Mesothelial cell of epicardium (in vitro differentiated cells): ENCODE results near the gene ACTMAP. TPM values are rescaled to one million over a fixed set of nuclear protein-coding genes. Genes with fewer than 3 reads are reported as not detected.
A peak's percentile ranks its signal among the peaks of the same experiment; 100 is the strongest.

Source experiments
- DNase-seq, 2 experiments: peaks; one replicate each; pipeline ENCODE4 v3.0.0; 2021; ENCODE audit warnings: low spot score in 2 of 2; ENCODE audit not compliant: unreplicated experiment in 2 of 2
- H3K27ac Mint-ChIP-seq: 2 replicates; pipeline ENCODE4 v1.8.0; 2021; ENCODE audit warnings: mixed read lengths
- H3K27me3 Mint-ChIP-seq: 2 replicates; pipeline ENCODE4 v1.8.0; 2021; ENCODE audit warnings: low read depth, mixed read lengths
- H3K36me3 Mint-ChIP-seq: 2 replicates; pipeline ENCODE4 v1.8.0; 2021; ENCODE audit warnings: mixed read lengths
- H3K4me1 Mint-ChIP-seq: 2 replicates; pipeline ENCODE4 v1.8.0; 2021; ENCODE audit warnings: mixed read lengths
- H3K4me3 Mint-ChIP-seq: 2 replicates; pipeline ENCODE4 v1.8.0; 2021; ENCODE audit warnings: mild to moderate bottlenecking, moderate library complexity, mixed read lengths
- H3K9me3 Mint-ChIP-seq: 2 replicates; pipeline ENCODE4 v1.8.0; 2021; ENCODE audit warnings: mixed read lengths
- total RNA-seq: library from RNA; stranded (reverse); gene quantifications from 3 replicates; pipeline ENCODE4 v1.2.1, GENCODE V29; 2021
- TF ChIP-seq, protein P1 (sequence below): fragments of 200-600 bp; sonication (generic); IDR thresholded peaks from one replicate; pipeline ENCODE4 v1.5.0; 2021; ENCODE audit warnings: antibody characterized with exemption; ENCODE audit not compliant: unreplicated experiment

ACTMAP gene
- total RNA-seq, 1 donor from 2014 or later = 15.0 TPM

DNA sequence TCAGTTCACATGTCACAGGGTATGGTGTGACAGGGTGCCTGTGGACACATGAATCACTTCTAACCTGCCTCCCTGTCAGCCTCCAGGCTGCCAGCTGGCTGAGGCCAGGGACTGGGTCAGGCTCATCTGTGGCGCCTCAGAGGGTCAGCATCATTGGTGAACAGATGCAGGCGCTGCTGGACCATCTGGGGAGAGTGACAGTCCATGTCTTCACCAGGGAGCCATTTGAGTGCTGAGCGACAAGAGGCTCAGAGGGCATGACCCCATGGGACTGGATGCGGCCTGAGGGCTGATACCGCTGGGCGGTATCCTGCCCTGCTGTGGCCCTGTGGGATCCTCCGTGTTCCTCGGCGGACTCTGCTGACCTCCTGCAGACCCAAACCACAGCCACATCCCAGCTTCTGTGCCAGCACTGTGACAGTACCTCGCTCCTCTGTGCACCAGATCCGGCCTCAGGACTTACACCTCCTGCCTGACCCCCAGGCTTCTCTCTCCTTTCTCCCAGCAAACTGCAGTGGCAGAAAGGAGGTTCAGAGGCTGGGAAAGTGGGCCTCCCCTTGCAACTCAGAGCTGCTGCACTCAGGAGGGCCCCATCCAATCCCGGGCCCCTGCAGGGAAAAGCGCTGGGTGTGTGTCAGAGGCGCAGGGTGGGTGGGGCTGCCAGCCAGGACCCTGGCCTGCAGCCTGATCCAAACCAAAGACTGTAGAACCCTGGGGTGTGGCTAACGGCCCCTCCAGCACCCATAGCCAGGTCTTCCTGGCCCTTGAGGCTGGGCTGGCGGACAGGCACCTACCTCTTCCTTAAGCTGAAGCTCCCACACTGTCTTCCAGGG is 10.2 kb downstream of the ACTMAP start:
- Mint-ChIP-seq H3K27me3 (no peaks in the 10 kb centered on the region), H3K27ac (peak overlapping the region; percentile 64), H3K36me3 (peaks cover 17% of the 10 kb centered on the region)

DNA sequence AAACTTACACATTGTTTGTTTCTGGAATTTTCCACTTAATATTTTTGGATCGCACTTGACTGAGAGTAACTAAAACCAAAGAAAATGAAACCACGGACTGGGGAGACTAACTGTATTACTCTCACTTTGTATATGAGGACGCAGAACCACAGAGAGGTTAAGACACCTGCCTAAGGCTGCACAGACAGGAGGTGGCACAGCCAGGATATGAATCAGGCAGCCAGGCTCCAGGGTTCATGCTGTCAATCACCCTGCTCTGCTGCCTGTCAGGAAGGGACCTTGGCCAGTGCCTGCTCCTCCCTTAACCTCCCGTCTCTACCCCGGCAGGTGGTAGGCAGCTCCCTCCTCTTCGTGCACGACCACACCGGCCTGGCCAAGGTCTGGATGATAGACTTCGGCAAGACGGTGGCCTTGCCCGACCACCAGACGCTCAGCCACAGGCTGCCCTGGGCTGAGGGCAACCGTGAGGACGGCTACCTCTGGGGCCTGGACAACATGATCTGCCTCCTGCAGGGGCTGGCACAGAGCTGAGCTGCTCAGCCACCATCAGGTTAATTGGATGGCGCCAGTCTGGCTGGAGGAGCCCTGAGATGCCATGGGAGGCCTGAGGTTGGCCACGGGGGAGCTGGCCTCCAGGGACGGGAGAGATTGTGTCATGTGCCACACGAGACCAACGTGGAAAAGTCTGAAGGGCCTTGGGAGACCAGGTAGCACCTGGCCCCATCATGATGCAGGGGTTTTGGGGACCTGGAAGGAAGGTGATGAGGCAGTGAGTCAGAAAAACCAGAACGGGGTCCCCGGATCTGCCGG is 11.0 kb downstream of the ACTMAP start:
- peak overlapping the region; percentile 26 for H3K27ac Mint-ChIP-seq
- no peaks in the 10 kb centered on the region for H3K27me3 Mint-ChIP-seq
- no peaks in the 10 kb centered on the region for H3K9me3 Mint-ChIP-seq
- peaks cover 22% of the 10 kb centered on the region for H3K36me3 Mint-ChIP-seq
- no peak for DNase-seq
- H3K4me1 Mint-ChIP-seq = no peaks in the 10 kb centered on the region
- H3K4me3 Mint-ChIP-seq = no peak overlapping the region
- TF ChIP-seq, protein P1, sequence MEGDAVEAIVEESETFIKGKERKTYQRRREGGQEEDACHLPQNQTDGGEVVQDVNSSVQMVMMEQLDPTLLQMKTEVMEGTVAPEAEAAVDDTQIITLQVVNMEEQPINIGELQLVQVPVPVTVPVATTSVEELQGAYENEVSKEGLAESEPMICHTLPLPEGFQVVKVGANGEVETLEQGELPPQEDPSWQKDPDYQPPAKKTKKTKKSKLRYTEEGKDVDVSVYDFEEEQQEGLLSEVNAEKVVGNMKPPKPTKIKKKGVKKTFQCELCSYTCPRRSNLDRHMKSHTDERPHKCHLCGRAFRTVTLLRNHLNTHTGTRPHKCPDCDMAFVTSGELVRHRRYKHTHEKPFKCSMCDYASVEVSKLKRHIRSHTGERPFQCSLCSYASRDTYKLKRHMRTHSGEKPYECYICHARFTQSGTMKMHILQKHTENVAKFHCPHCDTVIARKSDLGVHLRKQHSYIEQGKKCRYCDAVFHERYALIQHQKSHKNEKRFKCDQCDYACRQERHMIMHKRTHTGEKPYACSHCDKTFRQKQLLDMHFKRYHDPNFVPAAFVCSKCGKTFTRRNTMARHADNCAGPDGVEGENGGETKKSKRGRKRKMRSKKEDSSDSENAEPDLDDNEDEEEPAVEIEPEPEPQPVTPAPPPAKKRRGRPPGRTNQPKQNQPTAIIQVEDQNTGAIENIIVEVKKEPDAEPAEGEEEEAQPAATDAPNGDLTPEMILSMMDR = no peak

More for the DNA sequence above, 10.2 kb downstream of the ACTMAP start:
- no peaks in the 10 kb centered on the region for H3K9me3 Mint-ChIP-seq
- TF ChIP-seq, protein P1 = no peak
- DNase-seq = no peak
- peaks cover 3% of the 10 kb centered on the region for H3K4me1 Mint-ChIP-seq
- no peak overlapping the region for H3K4me3 Mint-ChIP-seq

GRCh38 chr19:40737102-40737644 is 13.1 kb downstream of the ACTMAP start:
- no peaks in the 10 kb centered on the region for H3K9me3 Mint-ChIP-seq
- peaks cover 32% of the 10 kb centered on the region for H3K36me3 Mint-ChIP-seq
- H3K4me3 Mint-ChIP-seq = no peak overlapping the region
- H3K27me3 Mint-ChIP-seq = no peaks in the 10 kb centered on the region
- DNase-seq = no peak
- H3K27ac Mint-ChIP-seq = no peak overlapping the region
- TF ChIP-seq, protein P1 = no peak
- no peaks in the 10 kb centered on the region for H3K4me1 Mint-ChIP-seq

- Mint-ChIP-seq H3K4me1 (no peaks in the 10 kb centered on the region), H3K9me3 (no peaks in the 10 kb centered on the region), H3K27me3 (no peaks in the 10 kb centered on the region), H3K27ac (no peak overlapping the region), H3K36me3 (peaks cover 33% of the 10 kb centered on the region), H3K4me3 (no peak overlapping the region)
- TF ChIP-seq, protein P1 = no peak
- no peak for DNase-seq
Measured at GRCh38 chr19:40736661-40737060, 13.6 kb downstream of the ACTMAP start.

DNA sequence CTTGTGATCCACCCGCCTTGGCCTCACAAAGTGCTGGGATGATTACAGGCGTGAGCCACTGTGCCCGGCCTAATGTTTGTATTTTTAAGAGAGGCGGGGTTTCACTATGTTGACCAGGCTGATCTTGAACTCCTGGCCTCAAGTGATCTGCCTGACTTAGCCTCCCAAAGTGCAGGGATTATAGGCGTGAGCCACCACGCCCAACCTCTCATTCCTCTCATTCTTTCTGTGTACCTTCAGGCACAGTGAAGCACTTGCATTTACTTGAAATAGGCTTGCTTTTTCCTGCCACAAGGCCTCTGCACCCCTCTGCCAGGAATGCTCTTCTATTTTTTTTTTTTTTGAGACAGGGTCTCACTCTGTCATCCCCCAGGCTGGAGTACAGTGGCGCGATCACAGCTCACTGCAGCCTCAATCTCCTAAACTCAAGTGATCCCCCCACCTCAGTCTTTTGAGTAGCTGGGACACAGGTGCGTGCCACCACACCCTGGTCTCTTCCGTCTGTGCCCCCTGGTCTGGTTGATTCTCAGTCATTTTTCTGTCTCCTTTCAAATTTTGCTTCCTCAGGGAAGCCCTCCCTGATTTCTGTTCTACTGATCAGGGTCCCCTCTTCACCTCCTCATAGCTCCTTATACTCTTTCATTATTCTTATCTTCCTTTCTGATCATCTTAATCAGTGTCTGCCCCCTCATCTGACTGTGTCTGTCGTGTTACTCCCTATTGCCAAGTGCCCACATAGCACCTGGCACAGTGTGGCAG is 15.1 kb downstream of the ACTMAP start:
- H3K4me1 Mint-ChIP-seq = no peaks in the 10 kb centered on the region
- H3K27me3 Mint-ChIP-seq = no peaks in the 10 kb centered on the region
- no peak for DNase-seq
- H3K4me3 Mint-ChIP-seq = no peak overlapping the region
- H3K9me3 Mint-ChIP-seq = no peaks in the 10 kb centered on the region
- peaks cover 43% of the 10 kb centered on the region for H3K36me3 Mint-ChIP-seq
- H3K27ac Mint-ChIP-seq = peak overlapping the region; percentile 20
- TF ChIP-seq, protein P1 = no peak
